Measurements from ENCODE around the gene PGM1. TPM values are rescaled to one million over a fixed set of nuclear protein-coding genes. Genes with fewer than 3 reads are reported as not detected.

Gene PGM1
- total RNA-seq, 1 donor from 2014 or later = 31.1 TPM

DNA sequence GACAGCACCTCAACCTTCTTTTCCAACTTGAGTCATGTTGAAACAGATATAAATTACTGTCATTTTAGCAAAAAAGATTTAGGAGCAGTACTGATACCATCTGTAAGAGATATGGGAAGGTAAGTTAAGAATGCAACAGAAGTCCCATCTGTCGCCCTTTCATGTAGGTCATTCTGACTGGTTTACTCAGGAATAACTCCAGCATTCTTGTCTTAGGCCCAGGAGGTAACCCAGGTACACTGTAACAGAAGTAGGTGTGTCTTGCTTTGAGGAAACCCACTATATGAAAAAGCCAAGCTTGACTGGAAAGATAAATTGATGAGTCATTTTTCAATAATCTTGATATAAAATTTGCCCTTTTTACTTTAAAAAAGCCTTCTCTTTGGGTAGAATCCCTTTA lies 35.4 kb downstream of the PGM1 start:
- no peaks in the 10 kb centered on the region for H3K27me3 Mint-ChIP-seq
- peaks cover 29% of the 10 kb centered on the region for H3K4me1 Mint-ChIP-seq (ENCODE audit: low read depth)
- no peak overlapping the region for H3K27ac Mint-ChIP-seq
- no peaks in the 10 kb centered on the region for H3K9me3 Mint-ChIP-seq (ENCODE audit: low read depth)
- no peak for DNase-seq (ENCODE audit: low spot score, unreplicated experiment)
- no peak overlapping the region for H3K4me3 Mint-ChIP-seq (ENCODE audit: low read depth)
- H3K36me3 Mint-ChIP-seq (ENCODE audit: insufficient read depth) = peaks cover 15% of the 10 kb centered on the region
- TF ChIP-seq, protein P1, sequence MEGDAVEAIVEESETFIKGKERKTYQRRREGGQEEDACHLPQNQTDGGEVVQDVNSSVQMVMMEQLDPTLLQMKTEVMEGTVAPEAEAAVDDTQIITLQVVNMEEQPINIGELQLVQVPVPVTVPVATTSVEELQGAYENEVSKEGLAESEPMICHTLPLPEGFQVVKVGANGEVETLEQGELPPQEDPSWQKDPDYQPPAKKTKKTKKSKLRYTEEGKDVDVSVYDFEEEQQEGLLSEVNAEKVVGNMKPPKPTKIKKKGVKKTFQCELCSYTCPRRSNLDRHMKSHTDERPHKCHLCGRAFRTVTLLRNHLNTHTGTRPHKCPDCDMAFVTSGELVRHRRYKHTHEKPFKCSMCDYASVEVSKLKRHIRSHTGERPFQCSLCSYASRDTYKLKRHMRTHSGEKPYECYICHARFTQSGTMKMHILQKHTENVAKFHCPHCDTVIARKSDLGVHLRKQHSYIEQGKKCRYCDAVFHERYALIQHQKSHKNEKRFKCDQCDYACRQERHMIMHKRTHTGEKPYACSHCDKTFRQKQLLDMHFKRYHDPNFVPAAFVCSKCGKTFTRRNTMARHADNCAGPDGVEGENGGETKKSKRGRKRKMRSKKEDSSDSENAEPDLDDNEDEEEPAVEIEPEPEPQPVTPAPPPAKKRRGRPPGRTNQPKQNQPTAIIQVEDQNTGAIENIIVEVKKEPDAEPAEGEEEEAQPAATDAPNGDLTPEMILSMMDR (IDR thresholded peaks at IDR 0.05; ENCODE audit: unreplicated experiment) = no peak

DNA sequence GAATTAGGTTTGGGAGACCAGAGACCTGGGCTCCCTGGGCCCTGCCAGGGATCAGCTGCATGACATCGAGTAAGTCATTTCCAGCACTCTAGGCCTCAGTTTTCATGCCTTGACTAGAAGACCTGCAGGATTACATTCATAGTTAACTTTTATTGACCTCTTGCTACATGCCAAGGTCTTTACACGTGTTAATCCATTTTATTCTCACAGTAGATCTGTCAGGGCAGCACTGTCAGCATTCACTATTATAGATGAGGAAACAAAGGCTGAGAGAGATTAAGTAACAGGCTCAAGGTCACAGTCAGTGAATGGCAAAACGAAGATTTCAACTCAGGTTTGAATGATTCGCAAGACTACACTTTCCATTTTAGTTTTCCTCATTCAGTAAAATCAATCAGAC lies 37.0 kb downstream of the PGM1 start:
- Mint-ChIP-seq H3K27ac (no peak overlapping the region), H3K36me3 (ENCODE audit: insufficient read depth) (peaks cover 15% of the 10 kb centered on the region), H3K4me3 (ENCODE audit: low read depth) (no peak overlapping the region), H3K4me1 (ENCODE audit: low read depth) (peaks cover 19% of the 10 kb centered on the region), H3K9me3 (ENCODE audit: low read depth) (no peaks in the 10 kb centered on the region), H3K27me3 (no peaks in the 10 kb centered on the region)
- no peak for DNase-seq (ENCODE audit: low spot score, unreplicated experiment)
- TF ChIP-seq, protein P1 (IDR thresholded peaks at IDR 0.05; ENCODE audit: unreplicated experiment) = no peak

DNA sequence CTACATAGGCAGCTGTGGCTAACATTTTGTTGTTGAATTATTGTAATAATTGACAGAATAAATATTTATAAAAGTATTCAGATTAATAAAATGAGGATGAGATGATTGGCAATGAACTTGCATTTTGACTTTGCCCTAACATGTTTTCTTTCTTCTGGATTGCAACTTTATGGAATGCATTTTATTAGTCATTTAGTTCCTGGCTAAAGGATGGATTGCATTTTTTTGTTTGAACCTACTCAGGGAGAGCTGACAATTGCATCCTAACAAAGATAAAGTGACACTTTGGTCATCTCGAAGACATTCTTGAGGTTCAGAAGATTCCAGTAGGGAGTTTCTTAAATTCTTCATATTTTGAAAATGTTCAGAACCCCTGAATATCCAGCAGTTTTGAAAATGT lies 37.5 kb downstream of the PGM1 start:
- peaks cover 15% of the 10 kb centered on the region for H3K4me1 Mint-ChIP-seq (ENCODE audit: low read depth)
- no peaks in the 10 kb centered on the region for H3K27me3 Mint-ChIP-seq
- TF ChIP-seq, protein P1 (IDR thresholded peaks at IDR 0.05; ENCODE audit: unreplicated experiment) = no peak
- peaks cover 15% of the 10 kb centered on the region for H3K36me3 Mint-ChIP-seq (ENCODE audit: insufficient read depth)
- H3K9me3 Mint-ChIP-seq (ENCODE audit: low read depth) = no peaks in the 10 kb centered on the region
- DNase-seq (ENCODE audit: low spot score, unreplicated experiment) = no peak
- H3K4me3 Mint-ChIP-seq (ENCODE audit: low read depth) = no peak overlapping the region
- no peak overlapping the region for H3K27ac Mint-ChIP-seq

DNA sequence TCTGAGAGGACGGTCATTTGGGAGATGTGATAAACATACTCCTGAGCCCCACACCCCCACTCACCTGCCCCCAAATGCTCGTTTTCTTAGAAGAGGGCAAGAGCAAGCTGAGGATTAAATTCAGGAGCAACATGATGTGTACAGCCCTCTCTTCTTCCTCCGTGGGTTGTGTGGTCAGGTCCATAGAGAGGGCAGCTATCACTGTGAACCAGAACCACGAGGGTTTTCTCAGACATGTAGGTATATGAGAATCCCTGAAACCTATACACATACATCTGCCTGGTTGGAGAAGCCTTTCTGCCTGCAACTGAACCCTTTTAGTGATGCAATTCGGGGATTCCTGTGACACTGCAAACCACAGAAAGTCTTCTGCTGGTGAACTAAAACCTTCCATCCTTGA lies 38.9 kb downstream of the PGM1 start:
- H3K4me3 Mint-ChIP-seq (ENCODE audit: low read depth) = no peak overlapping the region
- H3K36me3 Mint-ChIP-seq (ENCODE audit: insufficient read depth) = peaks cover 22% of the 10 kb centered on the region
- no peak for DNase-seq (ENCODE audit: low spot score, unreplicated experiment)
- TF ChIP-seq, protein P1 (IDR thresholded peaks at IDR 0.05; ENCODE audit: unreplicated experiment) = no peak
- H3K27ac Mint-ChIP-seq = no peak overlapping the region
- H3K27me3 Mint-ChIP-seq = no peaks in the 10 kb centered on the region
- H3K9me3 Mint-ChIP-seq (ENCODE audit: low read depth) = peaks cover 3% of the 10 kb centered on the region
- H3K4me1 Mint-ChIP-seq (ENCODE audit: low read depth) = peaks cover 11% of the 10 kb centered on the region

DNA sequence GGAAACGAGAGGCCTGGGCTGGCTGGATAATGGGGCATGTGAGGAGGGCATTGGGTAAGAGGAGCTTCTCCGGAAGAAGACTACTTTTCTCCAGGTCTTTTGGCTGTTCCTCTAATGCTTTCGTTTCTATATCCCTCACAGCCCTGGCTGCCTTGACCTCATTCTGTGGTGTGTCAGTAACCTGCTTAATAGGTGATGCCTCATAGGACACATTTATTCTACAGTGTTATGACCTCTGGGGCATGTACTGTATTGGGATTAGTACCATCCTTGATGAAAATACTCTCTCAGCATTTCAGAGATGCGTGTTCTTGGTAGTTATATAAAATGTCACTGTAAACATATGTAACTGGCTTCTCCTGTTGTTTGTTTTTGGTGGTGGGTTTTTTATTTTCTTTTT lies 40.1 kb downstream of the PGM1 start:
- H3K9me3 Mint-ChIP-seq (ENCODE audit: low read depth) = peaks cover 3% of the 10 kb centered on the region
- H3K4me1 Mint-ChIP-seq (ENCODE audit: low read depth) = peaks cover 18% of the 10 kb centered on the region
- H3K27me3 Mint-ChIP-seq = no peaks in the 10 kb centered on the region
- TF ChIP-seq, protein P1 (IDR thresholded peaks at IDR 0.05; ENCODE audit: unreplicated experiment) = no peak
- H3K27ac Mint-ChIP-seq = no peak overlapping the region
- H3K36me3 Mint-ChIP-seq (ENCODE audit: insufficient read depth) = peaks cover 21% of the 10 kb centered on the region
- no peak for DNase-seq (ENCODE audit: low spot score, unreplicated experiment)
- no peak overlapping the region for H3K4me3 Mint-ChIP-seq (ENCODE audit: low read depth)
